ENCODE data around the gene COQ10A. TPM values are rescaled to one million over a fixed set of nuclear protein-coding genes. Genes with fewer than 3 reads are reported as not detected.

The COQ10A gene
- polyA plus RNA-seq, 3 donors: 1.7 to 13.5 (median 2.0) TPM

GRCh38 chr12:56286044-56286830 lies 19.5 kb downstream of the COQ10A start:
- Histone ChIP-seq H3K4me3 (replicated peaks in 1 of 3; ENCODE audit: low read depth in 2 of 3, low read length in 3 of 3) (no peak overlapping the region), H2AFZ (ENCODE audit: insufficient read depth, low read depth, low read length, poor library complexity, severe bottlenecking) (no peak overlapping the region), H4K20me1 (ENCODE audit: insufficient read depth, low read length) (peaks cover 39% of the 10 kb centered on the region), H3K9ac (ENCODE audit: insufficient read depth, low read length, poor library complexity, severe bottlenecking) (no peak overlapping the region), H3K27ac (ENCODE audit: low read depth in 1 of 2, low read length in 2 of 2) (peak overlapping the region in 1 of 2 donors; percentile 22), H3K79me2 (ENCODE audit: insufficient read depth, low read length) (peaks cover 37% of the 10 kb centered on the region), H3K4me1 (ENCODE audit: control insufficient read depth in 1 of 2, insufficient read depth in 2 of 2, low read length in 2 of 2) (no peaks in the 10 kb centered on the region), H3K4me2 (replicated peaks; ENCODE audit: extremely low read depth, low read length, poor library complexity, severe bottlenecking) (no peak overlapping the region), H3K36me3 (replicated peaks in 1 of 2; ENCODE audit: control insufficient read depth in 1 of 2, insufficient read depth in 2 of 2, low read length in 2 of 2) (peaks cover 64 to 86% of the 10 kb centered on the region in 2 donors), H3K27me3 (ENCODE audit: control insufficient read depth in 2 of 2, insufficient read depth in 2 of 2, low read length in 2 of 2) (no peaks in the 10 kb centered on the region), H3K9me3 (replicated peaks in 1 of 2; ENCODE audit: control insufficient read depth in 1 of 2, insufficient read depth in 1 of 2, low read length in 2 of 2) (no peaks in the 10 kb centered on the region)
- Mint-ChIP-seq H3K4me3 (no peak overlapping the region), H3K4me1 (peaks cover 4% of the 10 kb centered on the region), H3K36me3 (peaks cover 54 to 80% of the 10 kb centered on the region in 2 donors), H3K27ac (peak overlapping the region in 2 of 7 donors; percentile 27 to 33), H3K27me3 (ENCODE audit: low read depth in 3 of 3) (peaks cover 0 to 3% (median 0%) of the 10 kb centered on the region in 3 donors), H3K9me3 (no peaks in the 10 kb centered on the region)
- 80% methylated on average over 1 of the region's 4 CpGs for WGBS (ENCODE audit: insufficient coverage)
- intact Hi-C loops (cut with micrococcal nuclease): no loop called here
- TF ChIP-seq CTCF (IDR thresholded peaks at IDR 0.05): no peak
- DNase-seq: no peak

- TF ChIP-seq CTCF (IDR thresholded peaks at IDR 0.05): no peak
These were observed 22.1 kb downstream of the COQ10A start for GRCh38 chr12:56288705-56289387.

More at GRCh38 chr12:56288705-56289387, 22.1 kb downstream of the COQ10A start:
- no peaks in the 10 kb centered on the region for H3K27me3 ChIP-seq (ENCODE audit: control insufficient read depth in 2 of 2, insufficient read depth in 2 of 2, low read length in 2 of 2)
- no peak overlapping the region for H3K4me3 ChIP-seq (replicated peaks in 1 of 3; ENCODE audit: low read depth in 2 of 3, low read length in 3 of 3)
- H3K9me3 ChIP-seq (replicated peaks in 1 of 2; ENCODE audit: control insufficient read depth in 1 of 2, insufficient read depth in 1 of 2, low read length in 2 of 2): no peaks in the 10 kb centered on the region
- H3K9ac ChIP-seq (ENCODE audit: insufficient read depth, low read length, poor library complexity, severe bottlenecking): no peak overlapping the region
- Mint-ChIP-seq H3K27ac (peak overlapping the region in 3 of 7 donors; percentile 37 to 81 (median 60)), H3K9me3 (no peaks in the 10 kb centered on the region), H3K36me3 (peaks cover 33 to 67% of the 10 kb centered on the region in 2 donors), H3K27me3 (ENCODE audit: low read depth in 3 of 3) (peaks cover 0 to 3% (median 0%) of the 10 kb centered on the region in 3 donors), H3K4me1 (peaks cover 4% of the 10 kb centered on the region), H3K4me3 (no peak overlapping the region)
- no peak overlapping the region for H2AFZ ChIP-seq (ENCODE audit: insufficient read depth, low read depth, low read length, poor library complexity, severe bottlenecking)
- intact Hi-C loops (cut with micrococcal nuclease): no loop called here
- no peaks in the 10 kb centered on the region for H3K4me1 ChIP-seq (ENCODE audit: control insufficient read depth in 1 of 2, insufficient read depth in 2 of 2, low read length in 2 of 2)
- H4K20me1 ChIP-seq (ENCODE audit: insufficient read depth, low read length): peaks cover 65% of the 10 kb centered on the region
- peaks cover 63% of the 10 kb centered on the region for H3K79me2 ChIP-seq (ENCODE audit: insufficient read depth, low read length)
- WGBS (ENCODE audit: insufficient coverage): 50% methylated on average over 2 of the region's 3 CpGs
- peaks cover 46 to 68% of the 10 kb centered on the region in 2 donors for H3K36me3 ChIP-seq (replicated peaks in 1 of 2; ENCODE audit: control insufficient read depth in 1 of 2, insufficient read depth in 2 of 2, low read length in 2 of 2)
- no peak overlapping the region for H3K4me2 ChIP-seq (replicated peaks; ENCODE audit: extremely low read depth, low read length, poor library complexity, severe bottlenecking)
- DNase-seq: no peak
- peak overlapping the region in 1 of 2 donors; percentile 66 for H3K27ac ChIP-seq (ENCODE audit: low read depth in 1 of 2, low read length in 2 of 2)
